ENCODE data around the gene SLC25A21. TPM values are rescaled to one million over a fixed set of nuclear protein-coding genes. Genes with fewer than 3 reads are reported as not detected.

The SLC25A21 gene
- total and polyA plus RNA-seq, 2 of the 13 experiments (the other 11 are each of a cell fraction or from before 2014, with no cell fraction given) = 1.9 to 2.9 TPM

GRCh38 chr14:36707570-36707969 lies 464.8 kb downstream of the SLC25A21 start (continued):
- no peak for TF ChIP-seq NFAT5 (CRISPR knock-in tag; IDR thresholded peaks at IDR 0.05)
- no peak for TF ChIP-seq NR3C1 (CRISPR knock-in tag; IDR thresholded peaks at IDR 0.05)
- TF ChIP-seq TEF (CRISPR knock-in tag; IDR thresholded peaks at IDR 0.05) = no peak

- no TSS peak for BruUV-seq (replicated peaks)
- no peaks in the 10 kb centered on the region for H3K79me2 ChIP-seq (ENCODE audit: insufficient read depth, low read length)
- no peaks in the 10 kb centered on the region for H3K9me3 ChIP-seq (ENCODE audit: low read length)
- no peaks in the 10 kb centered on the region; the same call in 1 of the 2 replicates for H3K4me1 ChIP-seq (ENCODE audit: insufficient read depth, low read length)
- no peaks in the 10 kb centered on the region for H3K27me3 ChIP-seq (ENCODE audit: control insufficient read depth in 1 of 2, insufficient read depth in 2 of 2, low read length in 2 of 2)
- H3K36me3 ChIP-seq (replicated peaks in 1 of 2; ENCODE audit: control insufficient read depth in 1 of 2, insufficient read depth in 2 of 2, low read length in 2 of 2) = no peaks in the 10 kb centered on the region
- no peaks in the 10 kb centered on the region for H4K20me1 ChIP-seq (ENCODE audit: insufficient read depth, low read length)
- H3K9ac ChIP-seq (ENCODE audit: insufficient read depth, low read depth, low read length) = no peak overlapping the region
- no peak overlapping the region for H3K27ac ChIP-seq (ENCODE audit: extremely low read length, insufficient read depth, low read length)
- no peak overlapping the region for H3K4me2 ChIP-seq (ENCODE audit: low read depth, low read length)
- in situ Hi-C loops (cut with HindIII; ENCODE audit: extremely low pct_ligation_motif_present, low pct_unique_long_range_greater_than_20kb) (no loop called here), intact Hi-C loops (cut with micrococcal nuclease; ENCODE audit: unreplicated experiment) (no loop called here)
- ATAC-seq = no peak
- POLR2A ChIA-PET = no interaction called here
- no peak for FAIRE-seq
- H3K4me3 ChIP-seq (replicated peaks in 1 of 3; ENCODE audit: insufficient read depth in 1 of 3, low read depth in 2 of 3, low read length in 3 of 3) = no peak overlapping the region
- no peak overlapping the region for H2AFZ ChIP-seq (ENCODE audit: low read length)
- CTCF ChIA-PET (ENCODE audit: low intra/inter-chr PET ratio, low total read pairs) = no interaction called here
- under 1% methylated on average over 2 of the region's 2 CpGs for WGBS (ENCODE audit: low lambda C conversion rate)
- TF ChIP-seq EP300 (IDR thresholded peaks at IDR 0.05; ENCODE audit: low read depth in 2 of 2, low read length in 2 of 2) (no peak), EP300 (CRISPR knock-in tag; IDR thresholded peaks at IDR 0.05; ENCODE audit: borderline replicate concordance) (no peak), ZNF672 (CRISPR knock-in tag; IDR thresholded peaks at IDR 0.05) (no peak), ZNF274 (CRISPR knock-in tag; IDR thresholded peaks at IDR 0.05) (no peak), TBX2 (CRISPR knock-in tag; IDR thresholded peaks at IDR 0.05; ENCODE audit: borderline replicate concordance) (no peak), ZMAT3 (CRISPR knock-in tag; conservative IDR thresholded peaks at IDR 0.05) (no peak), DZIP1 (CRISPR knock-in tag; IDR thresholded peaks at IDR 0.05) (no peak)
- DNase-seq (ENCODE audit: low spot score) = no peak
Observed at GRCh38 chr14:36702474-36702873, 469.9 kb downstream of the SLC25A21 start.
